Measurements from ENCODE around the gene CDH13.

The CDH13 gene

DNA sequence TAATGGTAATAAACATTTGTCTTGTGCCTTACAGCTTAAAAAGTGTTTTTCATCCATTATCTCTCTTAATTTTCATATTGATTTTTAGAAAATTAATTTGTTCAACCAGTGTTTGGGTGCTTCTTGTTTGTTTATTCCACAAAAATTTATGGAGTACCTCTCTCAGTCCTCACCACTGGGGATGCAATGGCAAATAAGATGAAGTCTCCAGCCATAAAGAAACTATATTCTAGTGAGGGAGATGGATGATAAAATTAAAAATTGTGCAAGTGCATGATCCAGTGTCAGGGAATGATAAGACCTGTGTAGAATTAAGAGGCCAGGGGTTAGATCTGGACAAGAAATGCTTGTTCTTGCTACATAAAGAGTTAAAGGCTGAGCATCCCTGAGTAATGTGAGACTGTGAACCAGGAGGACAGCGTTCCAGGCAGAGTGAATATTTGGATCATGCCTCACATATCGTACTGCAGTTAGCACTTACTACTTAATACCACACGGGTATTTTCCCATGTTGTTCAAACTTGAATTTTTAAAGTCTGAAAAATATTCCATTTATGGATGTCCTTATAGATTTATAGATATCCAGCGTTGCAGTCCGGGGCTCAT lies 645.3 kb downstream of the CDH13 start:
- no peaks in the 10 kb centered on the region for H3K4me1 ChIP-seq (ENCODE audit: control insufficient read depth in 5 of 5, insufficient read depth in 5 of 5, low read length in 5 of 5)
- H3K27ac ChIP-seq (ENCODE audit: low read depth, low read length): no peak overlapping the region

DNA sequence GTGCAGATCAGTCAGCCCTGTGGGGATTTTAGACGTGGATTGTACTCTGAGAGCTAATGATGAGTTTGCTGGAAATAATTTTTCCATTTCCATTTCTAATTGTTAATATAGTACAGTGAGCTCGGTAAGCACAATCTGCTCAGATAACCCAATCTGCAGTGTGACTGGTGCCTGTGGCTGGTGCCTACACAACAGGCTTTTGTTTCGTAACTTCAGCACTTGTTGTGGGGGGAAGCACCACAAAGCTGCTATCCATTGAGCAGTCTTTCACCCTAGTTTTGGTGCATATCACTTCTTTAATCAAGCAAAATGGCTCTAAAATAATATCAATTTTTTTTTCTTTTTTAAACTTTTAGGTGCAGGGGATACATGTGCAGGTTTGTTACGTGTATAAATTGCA lies 646.1 kb downstream of the CDH13 start:
- peaks cover 0 to 3% (median 0%) of the 10 kb centered on the region in 5 donors for H3K27me3 ChIP-seq (ENCODE audit: control insufficient read depth in 5 of 5, insufficient read depth in 4 of 5, low read length in 5 of 5)
- H3K4me3 ChIP-seq (ENCODE audit: low read depth in 1 of 5, low read length in 5 of 5): no peak overlapping the region
- H3K4me1 ChIP-seq (ENCODE audit: control insufficient read depth in 5 of 5, insufficient read depth in 5 of 5, low read length in 5 of 5): no peaks in the 10 kb centered on the region
- no peak overlapping the region for H3K9ac ChIP-seq (ENCODE audit: low read length in 5 of 5)
- no peak overlapping the region for H3K27ac ChIP-seq (ENCODE audit: low read depth, low read length)
- no peaks in the 10 kb centered on the region for H3K36me3 ChIP-seq (ENCODE audit: control insufficient read depth in 5 of 5, insufficient read depth in 5 of 5, low read length in 5 of 5)
- H3K9me3 ChIP-seq (ENCODE audit: control insufficient read depth in 5 of 5, low read length in 5 of 5): no peaks in the 10 kb centered on the region

More for the DNA sequence above, 645.3 kb downstream of the CDH13 start:
- no peaks in the 10 kb centered on the region for H3K36me3 ChIP-seq (ENCODE audit: control insufficient read depth in 5 of 5, insufficient read depth in 5 of 5, low read length in 5 of 5)
- no peak overlapping the region for H3K4me3 ChIP-seq (ENCODE audit: low read depth in 1 of 5, low read length in 5 of 5)
- peaks cover 0 to 3% (median 0%) of the 10 kb centered on the region in 5 donors for H3K27me3 ChIP-seq (ENCODE audit: control insufficient read depth in 5 of 5, insufficient read depth in 4 of 5, low read length in 5 of 5)
- H3K9ac ChIP-seq (ENCODE audit: low read length in 5 of 5): no peak overlapping the region
- H3K9me3 ChIP-seq (ENCODE audit: control insufficient read depth in 5 of 5, low read length in 5 of 5): no peaks in the 10 kb centered on the region

DNA sequence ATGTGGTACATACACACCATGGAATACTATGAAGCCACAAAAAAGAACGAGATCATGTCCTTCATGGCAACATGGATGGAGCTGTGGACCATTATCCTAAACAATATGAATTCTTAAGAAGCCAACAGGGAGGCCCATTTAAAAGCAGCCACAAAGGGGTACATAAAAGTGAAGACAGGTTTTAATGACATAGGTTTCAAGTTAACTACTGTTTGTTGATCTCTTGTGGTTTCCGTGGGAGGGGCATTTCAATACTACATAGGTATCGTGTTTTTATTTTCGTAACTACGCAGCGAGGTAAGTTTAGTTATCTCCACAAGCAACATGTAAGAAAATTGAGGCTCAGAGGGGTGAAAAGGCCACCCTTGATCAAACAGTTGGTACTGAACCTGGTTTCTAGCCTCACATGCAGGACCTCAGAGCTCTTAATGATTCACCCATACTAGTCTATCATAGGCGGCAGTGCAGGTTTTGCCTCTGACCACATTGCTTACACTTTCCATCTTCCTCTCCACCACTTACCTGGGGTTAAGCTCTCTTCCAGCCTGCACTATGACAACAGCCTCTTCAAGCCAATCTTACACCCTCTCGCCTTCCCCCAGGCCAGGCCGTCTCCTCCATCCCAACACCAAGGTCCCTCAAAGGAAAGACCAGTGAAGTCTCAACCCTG lies 646.9 kb downstream of the CDH13 start:
- no peaks in the 10 kb centered on the region for H3K4me1 ChIP-seq (ENCODE audit: control insufficient read depth in 5 of 5, insufficient read depth in 5 of 5, low read length in 5 of 5)
- no peak overlapping the region for H3K27ac ChIP-seq (ENCODE audit: low read depth, low read length)

DNA sequence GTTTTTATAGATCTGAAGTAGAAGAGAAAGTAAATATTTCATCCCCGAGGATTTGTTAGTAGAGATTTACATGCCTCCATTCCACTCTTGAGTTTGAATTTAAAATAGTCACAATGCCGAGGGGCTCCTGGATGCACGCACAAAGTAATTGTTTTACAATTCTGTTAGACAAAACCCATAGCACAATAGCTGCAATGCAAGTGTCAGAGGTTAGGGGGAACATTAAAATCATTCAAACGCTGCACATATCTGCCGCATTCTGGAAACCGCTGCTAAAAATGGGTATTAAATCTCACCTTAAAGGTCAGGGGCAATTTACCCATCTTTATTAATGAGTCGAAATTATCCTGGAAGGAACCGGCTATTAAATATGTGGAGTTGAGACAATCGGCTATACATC lies 652.5 kb downstream of the CDH13 start:
- H3K27me3 ChIP-seq (ENCODE audit: control insufficient read depth in 5 of 5, insufficient read depth in 4 of 5, low read length in 5 of 5): no peaks in the 10 kb centered on the region

More for the DNA sequence above, 646.9 kb downstream of the CDH13 start:
- Histone ChIP-seq H3K36me3 (ENCODE audit: control insufficient read depth in 5 of 5, insufficient read depth in 5 of 5, low read length in 5 of 5) (no peaks in the 10 kb centered on the region), H3K9ac (ENCODE audit: low read length in 5 of 5) (no peak overlapping the region), H3K27me3 (ENCODE audit: control insufficient read depth in 5 of 5, insufficient read depth in 4 of 5, low read length in 5 of 5) (peaks cover 0 to 3% (median 0%) of the 10 kb centered on the region in 5 donors), H3K9me3 (ENCODE audit: control insufficient read depth in 5 of 5, low read length in 5 of 5) (no peaks in the 10 kb centered on the region), H3K4me3 (ENCODE audit: low read depth in 1 of 5, low read length in 5 of 5) (no peak overlapping the region)

DNA sequence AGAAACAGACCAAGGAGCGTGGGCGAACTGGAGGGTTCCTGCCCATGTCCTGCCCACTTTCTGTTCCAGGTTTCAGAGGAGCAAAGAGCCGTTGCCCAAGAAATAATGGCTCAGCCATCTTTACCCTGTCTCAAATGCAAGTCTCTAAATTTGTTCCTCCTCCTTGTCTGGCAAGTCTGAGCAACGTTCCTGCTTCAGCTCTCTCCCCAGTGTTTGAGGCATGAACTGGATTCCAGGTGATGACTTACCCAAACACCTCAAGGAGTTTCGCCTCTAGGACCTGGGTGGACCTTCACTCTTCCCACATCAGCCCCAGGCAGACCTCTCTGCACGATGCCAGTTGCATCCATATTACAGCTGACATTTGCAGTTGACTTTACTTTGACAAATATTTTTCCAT lies 659.2 kb downstream of the CDH13 start:
- Histone ChIP-seq H3K4me1 (ENCODE audit: control insufficient read depth in 5 of 5, insufficient read depth in 5 of 5, low read length in 5 of 5) (no peaks in the 10 kb centered on the region), H3K9ac (ENCODE audit: low read length in 5 of 5) (no peak overlapping the region), H3K27ac (ENCODE audit: low read depth, low read length) (no peak overlapping the region), H3K4me3 (ENCODE audit: low read depth in 1 of 5, low read length in 5 of 5) (no peak overlapping the region), H3K27me3 (ENCODE audit: control insufficient read depth in 5 of 5, insufficient read depth in 4 of 5, low read length in 5 of 5) (no peaks in the 10 kb centered on the region), H3K36me3 (ENCODE audit: control insufficient read depth in 5 of 5, insufficient read depth in 5 of 5, low read length in 5 of 5) (no peaks in the 10 kb centered on the region), H3K9me3 (ENCODE audit: control insufficient read depth in 5 of 5, low read length in 5 of 5) (no peaks in the 10 kb centered on the region)

More for the DNA sequence above, 652.5 kb downstream of the CDH13 start:
- Histone ChIP-seq H3K36me3 (ENCODE audit: control insufficient read depth in 5 of 5, insufficient read depth in 5 of 5, low read length in 5 of 5) (no peaks in the 10 kb centered on the region), H3K4me3 (ENCODE audit: low read depth in 1 of 5, low read length in 5 of 5) (no peak overlapping the region), H3K9ac (ENCODE audit: low read length in 5 of 5) (no peak overlapping the region), H3K27ac (ENCODE audit: low read depth, low read length) (no peak overlapping the region), H3K9me3 (ENCODE audit: control insufficient read depth in 5 of 5, low read length in 5 of 5) (no peaks in the 10 kb centered on the region), H3K4me1 (ENCODE audit: control insufficient read depth in 5 of 5, insufficient read depth in 5 of 5, low read length in 5 of 5) (peaks cover 0 to 4% (median 0%) of the 10 kb centered on the region in 5 donors)

DNA sequence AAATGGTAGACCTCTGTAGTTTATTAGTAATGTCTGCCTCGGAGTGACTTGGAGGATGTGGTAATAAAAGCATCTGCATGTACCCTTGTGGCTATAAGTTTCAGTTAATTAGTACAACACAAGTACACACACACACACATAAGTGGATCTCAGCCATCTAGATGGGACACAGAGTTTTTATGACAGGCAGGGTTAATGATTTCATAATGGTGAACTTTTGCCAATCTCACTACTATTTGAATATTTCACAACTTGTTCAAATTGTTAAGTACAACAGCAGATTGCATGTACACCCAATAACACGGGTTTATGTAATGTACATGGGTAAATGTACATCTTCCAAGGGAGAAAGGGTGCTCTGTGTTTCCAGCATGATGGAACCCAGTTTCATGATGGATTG lies 669.7 kb downstream of the CDH13 start:
- peaks cover 0 to 9% (median 0%) of the 10 kb centered on the region in 5 donors for H3K4me1 ChIP-seq (ENCODE audit: control insufficient read depth in 5 of 5, insufficient read depth in 5 of 5, low read length in 5 of 5)
- H3K27ac ChIP-seq (ENCODE audit: low read depth, low read length): no peak overlapping the region
- no peaks in the 10 kb centered on the region for H3K27me3 ChIP-seq (ENCODE audit: control insufficient read depth in 5 of 5, insufficient read depth in 4 of 5, low read length in 5 of 5)
- no peak overlapping the region for H3K4me3 ChIP-seq (ENCODE audit: low read depth in 1 of 5, low read length in 5 of 5)
- no peak overlapping the region for H3K9ac ChIP-seq (ENCODE audit: low read length in 5 of 5)
- H3K36me3 ChIP-seq (ENCODE audit: control insufficient read depth in 5 of 5, insufficient read depth in 5 of 5, low read length in 5 of 5): no peaks in the 10 kb centered on the region
- H3K9me3 ChIP-seq (ENCODE audit: control insufficient read depth in 5 of 5, low read length in 5 of 5): no peaks in the 10 kb centered on the region

- Histone ChIP-seq H3K36me3 (ENCODE audit: control insufficient read depth in 5 of 5, insufficient read depth in 5 of 5, low read length in 5 of 5) (no peaks in the 10 kb centered on the region), H3K4me3 (ENCODE audit: low read depth in 1 of 5, low read length in 5 of 5) (no peak overlapping the region), H3K27ac (ENCODE audit: low read depth, low read length) (no peak overlapping the region), H3K9me3 (ENCODE audit: control insufficient read depth in 5 of 5, low read length in 5 of 5) (no peaks in the 10 kb centered on the region), H3K9ac (ENCODE audit: low read length in 5 of 5) (no peak overlapping the region), H3K4me1 (ENCODE audit: control insufficient read depth in 5 of 5, insufficient read depth in 5 of 5, low read length in 5 of 5) (peaks cover 0 to 9% (median 0%) of the 10 kb centered on the region in 5 donors), H3K27me3 (ENCODE audit: control insufficient read depth in 5 of 5, insufficient read depth in 4 of 5, low read length in 5 of 5) (peaks cover 0 to under 1% (median 0%) of the 10 kb centered on the region in 5 donors)
These were observed 671.8 kb downstream of the CDH13 start for GRCh38 chr16:83298541-83298940.

- H3K27me3 ChIP-seq (ENCODE audit: control insufficient read depth in 5 of 5, insufficient read depth in 4 of 5, low read length in 5 of 5): peaks cover 0 to 3% (median 0%) of the 10 kb centered on the region in 5 donors
- H3K4me3 ChIP-seq (ENCODE audit: low read depth in 1 of 5, low read length in 5 of 5): no peak overlapping the region
- H3K4me1 ChIP-seq (ENCODE audit: control insufficient read depth in 5 of 5, insufficient read depth in 5 of 5, low read length in 5 of 5): peaks cover 0 to 9% (median 0%) of the 10 kb centered on the region in 5 donors
- no peaks in the 10 kb centered on the region for H3K36me3 ChIP-seq (ENCODE audit: control insufficient read depth in 5 of 5, insufficient read depth in 5 of 5, low read length in 5 of 5)
- H3K27ac ChIP-seq (ENCODE audit: low read depth, low read length): no peak overlapping the region
- no peaks in the 10 kb centered on the region for H3K9me3 ChIP-seq (ENCODE audit: control insufficient read depth in 5 of 5, low read length in 5 of 5)
- no peak overlapping the region for H3K9ac ChIP-seq (ENCODE audit: low read length in 5 of 5)
These were observed 673.6 kb downstream of the CDH13 start for GRCh38 chr16:83300326-83300725.

DNA sequence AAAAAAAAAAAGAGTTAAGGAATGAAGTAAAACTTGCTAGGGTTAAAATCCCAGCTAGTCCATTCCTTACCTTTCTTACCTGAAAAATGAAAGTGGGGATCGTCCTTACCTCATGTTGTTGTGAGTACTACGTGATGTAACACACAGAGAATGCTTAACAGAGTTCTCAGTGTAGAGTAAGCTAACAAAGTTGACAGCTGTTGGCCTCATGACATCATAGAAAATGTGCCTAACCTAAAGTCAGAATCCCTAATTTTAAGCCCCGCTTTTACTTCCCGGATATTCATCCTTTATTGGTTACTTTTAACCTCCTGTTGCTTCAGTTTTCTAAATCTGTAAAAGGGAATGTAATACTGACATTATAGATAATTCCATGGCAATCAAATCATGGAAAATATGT lies 675.2 kb downstream of the CDH13 start:
- no peaks in the 10 kb centered on the region for H3K36me3 ChIP-seq (ENCODE audit: control insufficient read depth in 5 of 5, insufficient read depth in 5 of 5, low read length in 5 of 5)
- H3K27me3 ChIP-seq (ENCODE audit: control insufficient read depth in 5 of 5, insufficient read depth in 4 of 5, low read length in 5 of 5): peaks cover 0 to 3% (median 2%) of the 10 kb centered on the region in 5 donors
- H3K4me1 ChIP-seq (ENCODE audit: control insufficient read depth in 5 of 5, insufficient read depth in 5 of 5, low read length in 5 of 5): no peaks in the 10 kb centered on the region
- H3K4me3 ChIP-seq (ENCODE audit: low read depth in 1 of 5, low read length in 5 of 5): no peak overlapping the region
- no peaks in the 10 kb centered on the region for H3K9me3 ChIP-seq (ENCODE audit: control insufficient read depth in 5 of 5, low read length in 5 of 5)
- no peak overlapping the region for H3K27ac ChIP-seq (ENCODE audit: low read depth, low read length)
- H3K9ac ChIP-seq (ENCODE audit: low read length in 5 of 5): no peak overlapping the region

DNA sequence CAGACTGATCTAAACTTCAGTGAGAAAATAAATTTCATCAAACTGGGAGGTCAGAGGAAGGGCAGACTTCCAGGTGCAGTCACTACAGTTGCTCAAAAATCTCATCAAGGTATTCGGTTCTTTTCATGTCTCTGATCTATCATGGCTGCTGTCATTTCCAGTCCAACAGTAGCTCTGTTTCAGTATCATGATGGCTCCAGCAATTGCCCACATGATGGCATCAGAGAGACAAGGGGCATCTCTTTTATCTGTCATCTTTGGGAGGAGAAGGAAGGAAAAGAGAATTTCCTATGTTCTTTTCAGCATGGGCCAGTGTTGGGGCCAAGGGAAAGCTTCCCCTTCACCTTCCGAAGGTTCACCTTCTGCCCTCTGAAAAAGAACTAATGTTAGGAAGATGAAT lies 676.1 kb downstream of the CDH13 start:
- peaks cover 0 to 3% (median 2%) of the 10 kb centered on the region in 5 donors for H3K27me3 ChIP-seq (ENCODE audit: control insufficient read depth in 5 of 5, insufficient read depth in 4 of 5, low read length in 5 of 5)
- H3K4me1 ChIP-seq (ENCODE audit: control insufficient read depth in 5 of 5, insufficient read depth in 5 of 5, low read length in 5 of 5): no peaks in the 10 kb centered on the region

More for the DNA sequence above, 676.1 kb downstream of the CDH13 start:
- no peaks in the 10 kb centered on the region for H3K36me3 ChIP-seq (ENCODE audit: control insufficient read depth in 5 of 5, insufficient read depth in 5 of 5, low read length in 5 of 5)
- H3K9me3 ChIP-seq (ENCODE audit: control insufficient read depth in 5 of 5, low read length in 5 of 5): no peaks in the 10 kb centered on the region
- no peak overlapping the region for H3K9ac ChIP-seq (ENCODE audit: low read length in 5 of 5)
- H3K4me3 ChIP-seq (ENCODE audit: low read depth in 1 of 5, low read length in 5 of 5): no peak overlapping the region
- H3K27ac ChIP-seq (ENCODE audit: low read depth, low read length): no peak overlapping the region
